ENCODE data around the gene IL18R1. TPM values are rescaled to one million over a fixed set of nuclear protein-coding genes. Genes with fewer than 3 reads are reported as not detected.

IL18R1 gene
- polyA plus RNA-seq, 1 donor (not counting 4 experiments of a cell fraction or from before 2014, with no cell fraction given): 1.7 TPM

GRCh38 chr2:102385522-102385921 lies 29.9 kb downstream of the IL18R1 start:
- DNase-seq (ENCODE audit: low read depth, low spot score): no peak
- dilution Hi-C loops (cut with MboI; ENCODE audit: extremely low pct_ligation_motif_present, low sequenced_read_pairs): no loop called here

GRCh38 chr2:102386004-102386403 lies 30.4 kb downstream of the IL18R1 start:
- DNase-seq (ENCODE audit: low read depth, low spot score): no peak

More at GRCh38 chr2:102385522-102385921, 29.9 kb downstream of the IL18R1 start:
- H3K27me3 ChIP-seq (ENCODE audit: control insufficient read depth, extremely low read depth, insufficient read depth, low read length): no peaks in the 10 kb centered on the region
- no peak overlapping the region for H3K4me3 ChIP-seq (ENCODE audit: control insufficient read depth in 2 of 3, extremely low read depth in 1 of 3, insufficient read depth in 2 of 3, low read depth in 1 of 3, low read length in 3 of 3)
- peak; percentile 13 for FAIRE-seq
- H3K4me1 ChIP-seq (ENCODE audit: control insufficient read depth, extremely low read depth, insufficient read depth, low read length): peaks cover 3% of the 10 kb centered on the region
- H3K4me2 ChIP-seq (ENCODE audit: control insufficient read depth, extremely low read depth, insufficient read depth, low read depth, low read length): no peak overlapping the region
- no peak for TF ChIP-seq EZH2 (IDR thresholded peaks at IDR 0.05; ENCODE audit: low read length)
- TF ChIP-seq, protein P1, sequence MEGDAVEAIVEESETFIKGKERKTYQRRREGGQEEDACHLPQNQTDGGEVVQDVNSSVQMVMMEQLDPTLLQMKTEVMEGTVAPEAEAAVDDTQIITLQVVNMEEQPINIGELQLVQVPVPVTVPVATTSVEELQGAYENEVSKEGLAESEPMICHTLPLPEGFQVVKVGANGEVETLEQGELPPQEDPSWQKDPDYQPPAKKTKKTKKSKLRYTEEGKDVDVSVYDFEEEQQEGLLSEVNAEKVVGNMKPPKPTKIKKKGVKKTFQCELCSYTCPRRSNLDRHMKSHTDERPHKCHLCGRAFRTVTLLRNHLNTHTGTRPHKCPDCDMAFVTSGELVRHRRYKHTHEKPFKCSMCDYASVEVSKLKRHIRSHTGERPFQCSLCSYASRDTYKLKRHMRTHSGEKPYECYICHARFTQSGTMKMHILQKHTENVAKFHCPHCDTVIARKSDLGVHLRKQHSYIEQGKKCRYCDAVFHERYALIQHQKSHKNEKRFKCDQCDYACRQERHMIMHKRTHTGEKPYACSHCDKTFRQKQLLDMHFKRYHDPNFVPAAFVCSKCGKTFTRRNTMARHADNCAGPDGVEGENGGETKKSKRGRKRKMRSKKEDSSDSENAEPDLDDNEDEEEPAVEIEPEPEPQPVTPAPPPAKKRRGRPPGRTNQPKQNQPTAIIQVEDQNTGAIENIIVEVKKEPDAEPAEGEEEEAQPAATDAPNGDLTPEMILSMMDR (optimal IDR thresholded peaks at IDR 0.05 in 1 of 3, IDR thresholded peaks at IDR 0.05 in 1 of 3, conservative IDR thresholded peaks at IDR 0.05 in 1 of 3; ENCODE audit: extremely low read depth in 1 of 3, insufficient read depth in 2 of 3, low read length in 3 of 3): no peak
- H3K27ac ChIP-seq (ENCODE audit: control insufficient read depth, insufficient read depth, low read length): no peak overlapping the region
- H3K9me3 ChIP-seq (ENCODE audit: control insufficient read depth, low read depth, low read length): peaks cover 3% of the 10 kb centered on the region
- no peaks in the 10 kb centered on the region for H4K20me1 ChIP-seq (ENCODE audit: control insufficient read depth, extremely low read depth, insufficient read depth, low read length)
- no peaks in the 10 kb centered on the region for H3K9me1 ChIP-seq (ENCODE audit: control insufficient read depth, extremely low read depth, insufficient read depth, low read length)
- no peak overlapping the region for H3K9ac ChIP-seq (ENCODE audit: control insufficient read depth, extremely low read depth, insufficient read depth, low read length)
- H3K79me2 ChIP-seq (ENCODE audit: control insufficient read depth, insufficient read depth, low read length): no peaks in the 10 kb centered on the region
- no peaks in the 10 kb centered on the region for H3K36me3 ChIP-seq (ENCODE audit: control insufficient read depth in 2 of 2, extremely low read depth in 1 of 2, insufficient read depth in 2 of 2, low read length in 2 of 2)
- H2AFZ ChIP-seq (ENCODE audit: control insufficient read depth, low read length): no peak overlapping the region

More at GRCh38 chr2:102386004-102386403, 30.4 kb downstream of the IL18R1 start:
- no peak overlapping the region for H3K9ac ChIP-seq (ENCODE audit: control insufficient read depth, extremely low read depth, insufficient read depth, low read length)
- no peaks in the 10 kb centered on the region for H3K27me3 ChIP-seq (ENCODE audit: control insufficient read depth, extremely low read depth, insufficient read depth, low read length)
- peaks cover 3% of the 10 kb centered on the region for H3K9me3 ChIP-seq (ENCODE audit: control insufficient read depth, low read depth, low read length)
- dilution Hi-C loops (cut with MboI; ENCODE audit: extremely low pct_ligation_motif_present, low sequenced_read_pairs): no loop called here
- H3K36me3 ChIP-seq (ENCODE audit: control insufficient read depth in 2 of 2, extremely low read depth in 1 of 2, insufficient read depth in 2 of 2, low read length in 2 of 2): no peaks in the 10 kb centered on the region
- TF ChIP-seq EZH2 (IDR thresholded peaks at IDR 0.05; ENCODE audit: low read length): no peak
- TF ChIP-seq, protein P1 (optimal IDR thresholded peaks at IDR 0.05 in 1 of 3, IDR thresholded peaks at IDR 0.05 in 1 of 3, conservative IDR thresholded peaks at IDR 0.05 in 1 of 3; ENCODE audit: extremely low read depth in 1 of 3, insufficient read depth in 2 of 3, low read length in 3 of 3): no peak
- no peaks in the 10 kb centered on the region for H3K79me2 ChIP-seq (ENCODE audit: control insufficient read depth, insufficient read depth, low read length)
- no peak overlapping the region for H3K4me2 ChIP-seq (ENCODE audit: control insufficient read depth, extremely low read depth, insufficient read depth, low read depth, low read length)
- H2AFZ ChIP-seq (ENCODE audit: control insufficient read depth, low read length): no peak overlapping the region
- no peak overlapping the region for H3K4me3 ChIP-seq (ENCODE audit: control insufficient read depth in 2 of 3, extremely low read depth in 1 of 3, insufficient read depth in 2 of 3, low read depth in 1 of 3, low read length in 3 of 3)
- no peaks in the 10 kb centered on the region for H3K9me1 ChIP-seq (ENCODE audit: control insufficient read depth, extremely low read depth, insufficient read depth, low read length)
- FAIRE-seq: no peak
- no peak overlapping the region for H3K27ac ChIP-seq (ENCODE audit: control insufficient read depth, insufficient read depth, low read length)
- peaks cover 3% of the 10 kb centered on the region for H3K4me1 ChIP-seq (ENCODE audit: control insufficient read depth, extremely low read depth, insufficient read depth, low read length)
- no peaks in the 10 kb centered on the region for H4K20me1 ChIP-seq (ENCODE audit: control insufficient read depth, extremely low read depth, insufficient read depth, low read length)
